GM23338 (cell line): ENCODE data around the gene PAM. TPM values are rescaled to one million over a fixed set of nuclear protein-coding genes. Genes with fewer than 3 reads are reported as not detected.

ENCODE experiments used
- ATAC-seq: fragments of 200-7000 bp; cut with Tn5 transposase; 3 replicates; pipeline ENCODE4 v1.9.1; 2020
- DNase-seq: peaks from one replicate; pipeline ENCODE4 v3.0.0-alpha.2; 2015; ENCODE audit warnings: low spot score
- H2AFZ ChIP-seq: fragments of 200-600 bp; sonication (generic); 2 replicates; pipeline ENCODE4 v1.8.0; 2016; ENCODE audit warnings: antibody characterized with exemption, mild to moderate bottlenecking, moderate library complexity
- H3F3A ChIP-seq: fragments of 200-600 bp; sonication (generic); replicated peaks from 2 replicates; pipeline ENCODE4 v1.8.0; 2017; ENCODE audit warnings: antibody characterized with exemption, mixed run types, low read depth
- H3K27ac ChIP-seq: fragments of 200-600 bp; sonication (generic); 2 replicates; pipeline ENCODE4 v1.6.1; 2016; ENCODE audit warnings: low read depth
- H3K27me3 ChIP-seq: fragments of 200-600 bp; sonication (generic); 2 replicates; pipeline ENCODE4 v1.8.0; 2016; ENCODE audit warnings: mild to moderate bottlenecking, mixed run types, moderate library complexity; ENCODE audit not compliant: insufficient read depth
- H3K36me3 ChIP-seq: fragments of 200-600 bp; sonication (generic); 2 replicates; pipeline ENCODE4 v1.8.0; 2016; ENCODE audit warnings: mild to moderate bottlenecking; ENCODE audit not compliant: insufficient read depth
- H3K4me1 ChIP-seq: fragments of 200-600 bp; sonication (generic); 2 replicates; pipeline ENCODE4 v1.8.0; 2016; ENCODE audit warnings: mild to moderate bottlenecking, moderate library complexity; ENCODE audit not compliant: insufficient read depth
- H3K4me2 ChIP-seq: fragments of 200-600 bp; sonication (generic); 2 replicates; pipeline ENCODE4 v1.7.1; 2017; ENCODE audit warnings: mixed run types
- H3K4me3 ChIP-seq: fragments of 200-600 bp; sonication (generic); 2 replicates; pipeline ENCODE4 v1.6.1; 2016; ENCODE audit warnings: mixed run types
- H3K79me2 ChIP-seq: fragments of 200-600 bp; sonication (generic); replicated peaks from 2 replicates; pipeline ENCODE4 v1.8.0; 2017; ENCODE audit warnings: mild to moderate bottlenecking; ENCODE audit not compliant: insufficient read depth
- H3K9me2 ChIP-seq: fragments of 200-600 bp; sonication (generic); 2 replicates; pipeline ENCODE4 v1.8.0; 2017; ENCODE audit not compliant: insufficient read depth
- H4K20me1 ChIP-seq: fragments of 200-600 bp; sonication (generic); replicated peaks from 2 replicates; pipeline ENCODE4 v1.8.0; 2017; ENCODE audit warnings: mild to moderate bottlenecking; ENCODE audit not compliant: insufficient read depth
- H3K27ac Mint-ChIP-seq: 2 replicates; pipeline ENCODE4 v1.8.0; 2020; ENCODE audit warnings: inconsistent platforms, mild to moderate bottlenecking, moderate library complexity, mixed read lengths
- H3K27me3 Mint-ChIP-seq: 3 replicates; pipeline ENCODE4 v1.8.0; 2022; ENCODE audit warnings: low read depth, mild to moderate bottlenecking, moderate library complexity, mixed read lengths, inconsistent platforms; ENCODE audit not compliant: insufficient read depth, poor library complexity
- H3K36me3 Mint-ChIP-seq: 3 replicates; pipeline ENCODE4 v1.8.0; 2021; ENCODE audit warnings: low read depth, mild to moderate bottlenecking, inconsistent platforms, moderate library complexity, mixed read lengths
- H3K4me1 Mint-ChIP-seq: 3 replicates; pipeline ENCODE4 v1.8.0; 2020; ENCODE audit warnings: mild to moderate bottlenecking, inconsistent platforms, mixed read lengths
- H3K4me3 Mint-ChIP-seq: 3 replicates; pipeline ENCODE4 v1.8.0; 2021; ENCODE audit warnings: moderate library complexity, mild to moderate bottlenecking, inconsistent platforms, mixed read lengths
- H3K9me3 Mint-ChIP-seq: 3 replicates; pipeline ENCODE4 v1.8.0; 2020; ENCODE audit warnings: moderate library complexity, mild to moderate bottlenecking, inconsistent platforms, mixed read lengths
- CREB1 ChIP-seq: fragments of 250-450 bp; sonication (Bioruptor Pico); IDR thresholded peaks from 2 replicates; pipeline ENCODE4 v1.5.0; 2020; ENCODE audit warnings: low read depth, mild to moderate bottlenecking, moderate library complexity
- EZH2 ChIP-seq: fragments of 200-600 bp; sonication (generic); IDR thresholded peaks from one replicate; pipeline ENCODE4 v1.8.0; 2017; ENCODE audit warnings: antibody characterized with exemption, mild to moderate bottlenecking, low read depth; ENCODE audit not compliant: unreplicated experiment
- EZH2phosphoT487 ChIP-seq: fragments of 200-600 bp; sonication (generic); IDR thresholded peaks from one replicate; pipeline ENCODE4 v1.8.1; 2018; ENCODE audit warnings: antibody characterized with exemption; ENCODE audit not compliant: unreplicated experiment
- JUNB ChIP-seq: IDR thresholded peaks from one replicate; pipeline ENCODE4 v1.6.1; 2016; ENCODE audit warnings: antibody characterized with exemption; ENCODE audit not compliant: unreplicated experiment
- NANOG ChIP-seq: IDR thresholded peaks from 2 replicates; pipeline ENCODE4 v1.6.1; 2016; ENCODE audit warnings: antibody characterized with exemption, borderline replicate concordance
- POLR2AphosphoS5 ChIP-seq: IDR thresholded peaks from 2 replicates; pipeline ENCODE4 v1.6.1; 2016; ENCODE audit warnings: antibody characterized with exemption, low read depth
- REST ChIP-seq: IDR thresholded peaks from one replicate; pipeline ENCODE4 v1.6.1; 2018; ENCODE audit warnings: antibody characterized with exemption; ENCODE audit not compliant: unreplicated experiment
- STAT1 ChIP-seq: IDR thresholded peaks from one replicate; pipeline ENCODE4 v1.6.1; 2016; ENCODE audit warnings: antibody characterized with exemption; ENCODE audit not compliant: unreplicated experiment
- ZNF114 ChIP-seq: fragments of 250-450 bp; sonication (Bioruptor Pico); IDR thresholded peaks from 2 replicates; pipeline ENCODE4 v1.5.0; 2020; ENCODE audit warnings: mild to moderate bottlenecking, moderate library complexity
- ZNF331 ChIP-seq: fragments of 250-450 bp; sonication (Bioruptor Pico); IDR thresholded peaks from 2 replicates; pipeline ENCODE4 v1.5.0; 2020; ENCODE audit warnings: low read depth, mild to moderate bottlenecking, moderate library complexity
- ZNF462 ChIP-seq: fragments of 250-450 bp; sonication (Bioruptor Pico); IDR thresholded peaks from 2 replicates; pipeline ENCODE4 v1.5.0; 2020; ENCODE audit warnings: mild to moderate bottlenecking, moderate library complexity
- polyA plus RNA-seq: library from polyadenylated mRNA; unstranded; fragments of >200 nt; fragmentation: Nextera tagmentation; extraction: Ambion mirVana; gene quantifications from 2 replicates; pipeline ENCODE4 v1.2.1, GENCODE V29; 2016
- total RNA-seq: library from RNA; depleted of rRNA; stranded (reverse); fragments of >200 nt; shearing (Covaris generic); gene quantifications from 2 replicates; pipeline ENCODE4 v1.2.3, GENCODE V29; 2014
- TF ChIP-seq, protein P1 (sequence below): IDR thresholded peaks from 2 replicates; pipeline ENCODE4 v1.6.1; 2016; ENCODE audit warnings: antibody characterized with exemption
- TF ChIP-seq, protein P2 (sequence below), 2 experiments: fragments of 200-600 bp in 1 of 2; sonication (generic) in 1 of 2; conservative IDR thresholded peaks; 2 replicates each; pipeline versions ENCODE4 v1.5.1 to v1.6.1; 2016 to 2017; ENCODE audit warnings: antibody characterized with exemption in 2 of 2, low read depth in 2 of 2, mild to moderate bottlenecking in 2 of 2, moderate library complexity in 1 of 2

The PAM gene
- total and polyA plus RNA-seq, 2 experiments from 2014 or later = 33.9 to 79.4 TPM

DNA sequence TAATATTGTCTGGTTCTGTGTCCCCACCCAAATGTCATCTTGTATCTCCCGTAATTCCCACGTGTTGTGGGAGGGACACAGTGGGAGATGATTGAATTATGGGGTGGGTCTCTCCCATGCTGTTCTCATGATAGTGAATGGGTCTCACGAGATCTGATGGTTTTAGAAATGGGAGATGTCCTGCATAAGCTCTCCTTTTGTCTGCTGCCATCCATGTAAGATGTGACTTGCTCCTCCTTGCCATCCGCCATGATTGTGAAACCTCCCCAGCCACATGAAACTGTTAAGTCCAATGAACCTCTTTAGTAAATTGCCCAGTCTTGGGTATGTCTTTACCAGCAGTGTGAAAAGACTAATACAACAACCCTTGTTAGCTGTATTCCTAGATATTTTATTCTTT lies 320.3 kb downstream of the PAM start:
- Mint-ChIP-seq H3K27ac (no peak overlapping the region), H3K4me1 (no peaks in the 10 kb centered on the region), H3K27me3 (no peaks in the 10 kb centered on the region), H3K36me3 (peaks cover 50% of the 10 kb centered on the region), H3K9me3 (peaks cover 79% of the 10 kb centered on the region), H3K4me3 (no peak overlapping the region)
- Histone ChIP-seq H4K20me1 (no peaks in the 10 kb centered on the region), H3K79me2 (no peaks in the 10 kb centered on the region), H3K27me3 (no peaks in the 10 kb centered on the region), H3K4me3 (no peak overlapping the region), H3K9me2 (0 out of 2 replicates have a peak, but pooled peaks cover 5% of the 10 kb centered on the region), H3K27ac (no peak overlapping the region), H3K4me2 (no peak overlapping the region), H2AFZ (no peak overlapping the region), H3K4me1 (no peaks in the 10 kb centered on the region), H3K36me3 (peaks cover 9% of the 10 kb centered on the region; the same call in 1 of the 2 replicates), H3F3A (no peaks in the 10 kb centered on the region)
- no peak for ATAC-seq
- TF ChIP-seq STAT1 (no peak), EZH2phosphoT487 (no peak), REST (no peak), EZH2 (no peak), NANOG (no peak), POLR2AphosphoS5 (no peak), JUNB (no peak), ZNF331 (CRISPR knock-in tag) (no peak), ZNF114 (CRISPR knock-in tag) (no peak), CREB1 (CRISPR knock-in tag) (no peak), ZNF462 (no peak)
- TF ChIP-seq, protein P1, sequence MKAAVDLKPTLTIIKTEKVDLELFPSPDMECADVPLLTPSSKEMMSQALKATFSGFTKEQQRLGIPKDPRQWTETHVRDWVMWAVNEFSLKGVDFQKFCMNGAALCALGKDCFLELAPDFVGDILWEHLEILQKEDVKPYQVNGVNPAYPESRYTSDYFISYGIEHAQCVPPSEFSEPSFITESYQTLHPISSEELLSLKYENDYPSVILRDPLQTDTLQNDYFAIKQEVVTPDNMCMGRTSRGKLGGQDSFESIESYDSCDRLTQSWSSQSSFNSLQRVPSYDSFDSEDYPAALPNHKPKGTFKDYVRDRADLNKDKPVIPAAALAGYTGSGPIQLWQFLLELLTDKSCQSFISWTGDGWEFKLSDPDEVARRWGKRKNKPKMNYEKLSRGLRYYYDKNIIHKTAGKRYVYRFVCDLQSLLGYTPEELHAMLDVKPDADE = no peak
- TF ChIP-seq, protein P2, sequence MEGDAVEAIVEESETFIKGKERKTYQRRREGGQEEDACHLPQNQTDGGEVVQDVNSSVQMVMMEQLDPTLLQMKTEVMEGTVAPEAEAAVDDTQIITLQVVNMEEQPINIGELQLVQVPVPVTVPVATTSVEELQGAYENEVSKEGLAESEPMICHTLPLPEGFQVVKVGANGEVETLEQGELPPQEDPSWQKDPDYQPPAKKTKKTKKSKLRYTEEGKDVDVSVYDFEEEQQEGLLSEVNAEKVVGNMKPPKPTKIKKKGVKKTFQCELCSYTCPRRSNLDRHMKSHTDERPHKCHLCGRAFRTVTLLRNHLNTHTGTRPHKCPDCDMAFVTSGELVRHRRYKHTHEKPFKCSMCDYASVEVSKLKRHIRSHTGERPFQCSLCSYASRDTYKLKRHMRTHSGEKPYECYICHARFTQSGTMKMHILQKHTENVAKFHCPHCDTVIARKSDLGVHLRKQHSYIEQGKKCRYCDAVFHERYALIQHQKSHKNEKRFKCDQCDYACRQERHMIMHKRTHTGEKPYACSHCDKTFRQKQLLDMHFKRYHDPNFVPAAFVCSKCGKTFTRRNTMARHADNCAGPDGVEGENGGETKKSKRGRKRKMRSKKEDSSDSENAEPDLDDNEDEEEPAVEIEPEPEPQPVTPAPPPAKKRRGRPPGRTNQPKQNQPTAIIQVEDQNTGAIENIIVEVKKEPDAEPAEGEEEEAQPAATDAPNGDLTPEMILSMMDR (conservative IDR thresholded peaks at IDR 0.05; ENCODE audit: low read depth in 2 of 2) = no peak
- no peak for DNase-seq
